Myocyte (in vitro differentiated cells): ENCODE measurements around the gene ARHGEF4. TPM values are rescaled to one million over a fixed set of nuclear protein-coding genes. Genes with fewer than 3 reads are reported as not detected.

Experiments
- DNase-seq: peaks from one replicate; pipeline ENCODE4 v3.0.0-alpha.2; 2012; ENCODE audit warnings: low read depth
- total RNA-seq: library from RNA; depleted of rRNA; stranded (reverse); fragments of >200 nt; gene quantifications from 2 replicates; pipeline ENCODE4 v1.2.3, GENCODE V29; 2014

The ARHGEF4 gene
- total RNA-seq, 1 donor from 2014 or later, result 0.86 TPM

DNA sequence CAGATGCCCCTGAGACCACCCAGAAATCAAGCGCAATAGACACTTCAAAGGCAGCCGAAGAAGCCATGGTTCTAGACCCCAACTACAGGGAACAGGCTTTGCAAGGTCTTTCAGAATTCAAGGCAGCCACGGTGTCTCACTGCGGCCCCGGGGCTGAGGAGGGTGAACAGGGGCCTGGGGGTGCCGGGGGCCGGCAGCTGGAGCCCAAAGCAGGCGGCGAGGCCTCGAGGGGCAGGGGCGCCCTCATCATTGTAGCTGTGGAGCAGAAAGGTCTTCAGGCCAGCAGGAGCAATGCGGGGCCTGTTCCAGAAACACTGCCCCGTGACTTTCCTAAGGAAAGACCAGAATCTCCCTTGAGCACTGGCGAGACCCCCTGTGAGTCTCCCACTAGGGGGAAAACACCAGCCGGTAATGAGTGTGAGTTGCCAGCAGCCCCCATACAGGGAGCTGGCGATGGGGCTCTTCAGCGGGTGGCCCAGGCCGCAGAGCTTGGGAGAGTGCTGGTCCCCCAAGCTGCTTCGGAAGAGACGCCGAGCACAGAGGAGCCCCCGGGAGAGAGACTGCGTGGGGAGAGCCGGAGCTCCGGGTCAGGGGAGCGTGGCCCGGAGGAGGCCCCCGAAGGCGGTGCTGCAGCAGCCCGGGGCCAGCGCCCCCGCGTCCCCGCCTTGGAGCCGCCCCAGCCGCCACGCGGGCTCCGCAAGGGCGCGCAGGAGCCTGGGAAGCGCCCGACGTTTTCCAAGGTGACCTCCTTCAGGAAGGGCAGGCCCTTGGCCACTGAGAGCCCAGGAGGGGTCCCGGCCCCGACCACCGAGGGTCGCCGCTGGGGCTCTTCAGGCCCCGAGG, 79.1 kb downstream of the ARHGEF4 start:
- DNase-seq, result no peak

DNA sequence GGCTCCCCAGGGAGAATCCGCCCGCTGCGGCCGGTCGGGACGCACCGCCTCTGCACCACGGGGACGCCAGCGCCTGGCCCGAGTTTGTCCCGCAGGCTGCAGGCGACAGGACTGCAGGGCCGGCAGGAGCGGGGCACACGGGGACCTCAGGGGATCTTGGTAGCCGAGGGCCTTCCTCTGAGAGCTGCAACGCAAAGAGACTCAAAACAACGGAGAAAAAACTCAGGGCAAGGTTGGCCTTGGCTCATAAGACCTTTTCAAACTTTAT, 79.7 kb downstream of the ARHGEF4 start:
- DNase-seq, result no peak

DNA sequence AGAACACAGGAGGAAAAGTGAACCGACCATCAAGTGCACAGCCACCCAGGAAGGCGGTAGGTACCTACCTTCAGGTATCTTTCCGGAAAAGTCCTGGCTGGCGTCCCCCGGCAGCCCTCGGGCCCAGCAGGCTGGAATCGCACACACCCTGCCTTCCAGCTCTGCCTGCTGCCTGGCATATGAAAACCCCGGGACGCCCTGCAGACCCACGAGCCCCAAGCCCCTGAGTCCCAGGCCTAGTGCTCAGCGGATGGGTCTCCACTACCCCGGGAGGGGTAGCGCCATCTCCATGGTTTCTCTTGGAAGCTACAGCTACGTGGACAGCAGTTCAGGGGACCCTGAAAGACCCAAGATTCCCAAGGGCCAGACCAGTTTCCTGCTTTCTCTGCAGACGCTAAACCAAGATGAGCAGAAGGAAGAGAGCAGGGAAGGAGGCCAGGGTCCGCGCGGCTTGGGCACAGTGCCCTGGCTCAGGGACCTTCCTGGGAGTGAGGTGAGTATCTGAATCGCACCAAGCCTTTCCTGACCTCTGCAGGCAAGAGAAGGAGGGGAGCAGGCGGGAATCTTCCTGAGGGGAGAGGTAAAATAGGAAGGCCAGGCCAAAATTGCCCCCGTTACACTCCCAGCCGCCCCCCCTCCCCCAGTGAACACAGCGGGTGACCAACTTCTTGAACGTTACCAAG, 80.4 kb downstream of the ARHGEF4 start:
- DNase-seq, result no peak

DNA sequence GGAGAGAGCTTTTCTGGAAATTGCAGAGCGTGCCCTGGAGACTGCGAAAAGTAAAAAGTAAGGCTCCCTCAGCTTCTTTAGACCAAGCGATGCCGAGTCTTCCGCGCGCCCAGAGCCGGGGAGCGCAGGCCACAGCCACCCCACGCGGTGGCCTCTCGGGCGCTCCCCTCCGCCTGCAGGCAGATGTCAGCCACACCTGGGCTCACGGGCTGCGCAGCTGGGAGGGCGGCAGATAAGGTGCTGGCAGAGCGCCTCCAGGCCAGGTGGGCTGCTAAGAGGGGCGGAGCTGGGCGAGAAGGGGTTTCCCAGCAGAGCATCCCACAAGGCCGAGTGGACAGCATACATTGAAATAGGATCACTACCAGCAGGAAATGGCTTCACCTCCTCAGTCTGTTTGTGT, 81.7 kb downstream of the ARHGEF4 start:
- no peak for DNase-seq

DNA sequence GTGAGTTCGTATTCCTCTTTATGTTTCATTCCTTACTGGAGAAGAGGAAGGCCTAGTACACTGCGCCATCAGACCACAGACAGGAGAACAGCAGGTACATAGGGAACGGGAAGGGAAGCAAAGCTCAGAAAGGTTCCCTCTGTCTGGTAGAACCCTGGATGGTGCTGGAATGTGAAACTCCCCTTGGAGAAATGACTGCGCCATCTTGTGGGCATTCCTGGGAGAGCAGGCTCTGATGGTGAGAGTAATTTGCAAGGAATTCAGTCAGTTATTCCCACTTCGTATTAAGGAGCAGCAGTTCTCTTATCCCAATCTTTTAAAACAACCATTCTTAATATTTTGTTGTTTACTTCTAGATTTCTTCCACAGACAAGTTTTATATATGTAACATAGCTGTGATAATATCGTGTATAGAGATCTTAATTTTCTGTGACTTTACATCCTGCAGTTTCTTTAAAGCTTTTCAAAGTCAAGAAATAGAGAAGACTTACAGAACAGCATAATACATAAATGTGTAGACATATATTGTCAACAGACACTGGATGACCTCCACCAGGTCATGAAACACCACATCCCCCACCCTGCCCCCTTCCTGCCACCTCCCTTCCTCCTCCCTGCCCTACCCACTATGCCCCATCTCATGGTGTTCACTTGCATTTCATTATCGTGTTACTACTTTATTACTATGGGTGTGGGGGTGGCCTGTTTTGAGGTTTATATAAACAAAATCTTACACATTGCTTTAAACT, 83.9 kb downstream of the ARHGEF4 start:
- DNase-seq, result peak; percentile 63

DNA sequence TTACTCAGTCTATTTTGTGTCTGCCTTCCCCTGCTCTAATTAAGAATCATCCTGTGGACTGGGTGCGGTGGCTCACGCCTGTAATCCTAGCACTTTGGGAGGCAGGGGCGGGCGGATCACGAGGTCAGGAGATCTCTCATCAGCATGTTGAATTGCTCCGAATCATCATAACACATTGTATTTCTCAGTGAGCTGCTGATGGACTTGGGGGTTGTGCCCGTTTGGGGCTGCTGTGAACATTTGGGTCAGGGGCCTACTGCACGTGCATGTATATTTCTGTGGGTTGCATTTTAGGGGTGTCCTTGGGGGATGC, 84.4 kb downstream of the ARHGEF4 start:
- no peak for DNase-seq

DNA sequence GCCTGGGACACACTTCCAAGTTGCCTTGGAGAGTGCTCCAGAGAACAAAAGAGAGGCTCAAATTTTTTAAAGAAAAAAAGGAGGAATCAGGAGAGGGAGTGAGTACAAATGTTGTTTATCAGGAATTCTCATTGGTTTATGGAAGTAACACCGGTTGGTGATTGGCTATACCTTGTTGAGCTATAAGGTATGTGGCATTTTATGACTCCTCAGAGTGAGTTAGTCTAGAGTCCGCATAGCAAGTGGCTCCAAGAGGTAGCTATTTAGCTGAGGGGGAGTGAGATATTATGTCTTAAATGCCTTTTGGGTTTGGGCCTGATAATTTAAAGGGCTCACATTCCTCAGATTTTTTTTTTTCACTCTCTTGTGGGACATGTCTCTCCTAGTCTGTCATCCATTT, 85.7 kb downstream of the ARHGEF4 start:
- no peak for DNase-seq

DNA sequence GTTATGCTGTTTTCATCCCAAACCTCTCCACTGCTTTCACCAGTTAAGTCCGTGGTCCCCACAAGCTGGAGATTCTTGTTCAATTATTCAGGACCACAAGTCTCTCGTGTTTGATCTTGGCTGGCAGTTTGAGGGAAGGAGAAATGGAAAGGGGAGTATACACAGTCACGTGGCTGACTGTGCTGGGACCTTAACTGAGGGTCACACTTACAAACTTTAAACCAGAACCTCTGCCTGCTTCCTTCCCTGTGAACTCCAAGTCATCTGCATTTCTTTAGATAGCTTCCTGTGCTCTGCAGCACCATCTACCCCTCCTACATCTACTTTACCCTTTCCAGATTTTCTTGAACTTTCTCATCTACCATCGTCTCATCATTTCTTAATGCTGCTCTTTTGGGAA, 91.7 kb downstream of the ARHGEF4 start:
- DNase-seq, result no peak

DNA sequence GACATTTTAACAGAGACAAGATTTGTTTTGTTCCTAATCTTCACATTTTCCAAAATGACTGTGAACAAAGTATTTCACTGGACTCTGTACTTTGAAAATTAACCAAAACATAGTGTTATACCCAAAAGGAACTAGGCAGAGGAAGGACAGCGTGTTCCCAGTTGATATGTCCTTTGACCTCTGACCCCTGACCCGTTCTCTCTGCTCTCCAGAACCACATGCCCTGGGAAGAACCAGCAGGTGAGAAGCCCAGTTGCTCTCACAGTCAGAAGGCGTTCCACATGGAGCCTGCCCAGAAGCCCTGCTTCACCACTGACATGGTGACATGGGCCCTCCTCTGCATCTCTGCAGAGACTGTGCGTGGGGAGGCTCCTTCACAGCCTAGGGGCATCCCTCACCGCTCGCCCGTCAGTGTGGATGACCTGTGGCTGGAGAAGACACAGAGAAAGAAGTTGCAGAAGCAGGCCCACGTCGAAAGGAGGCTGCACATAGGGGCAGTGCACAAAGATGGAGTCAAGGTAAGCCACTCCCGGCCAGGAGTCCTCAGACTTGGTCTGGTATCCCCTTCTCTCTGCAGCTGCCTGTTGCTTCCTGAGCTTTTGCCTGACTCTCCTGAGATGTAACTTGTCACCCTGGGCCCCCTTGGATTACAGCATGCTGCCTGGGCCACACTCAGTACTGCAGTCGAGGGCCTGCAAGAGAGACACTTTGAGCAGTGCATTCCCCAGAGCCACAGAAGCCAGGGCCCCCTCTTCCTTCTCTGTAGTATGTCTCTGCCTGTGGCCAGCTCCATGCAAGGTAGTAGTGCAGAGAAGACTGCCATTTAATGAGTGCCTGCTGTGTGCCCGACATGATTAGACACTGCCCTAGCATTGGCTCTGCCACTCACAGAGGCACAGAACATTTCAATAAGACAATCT, 94.3 kb downstream of the ARHGEF4 start:
- no peak for DNase-seq

DNA sequence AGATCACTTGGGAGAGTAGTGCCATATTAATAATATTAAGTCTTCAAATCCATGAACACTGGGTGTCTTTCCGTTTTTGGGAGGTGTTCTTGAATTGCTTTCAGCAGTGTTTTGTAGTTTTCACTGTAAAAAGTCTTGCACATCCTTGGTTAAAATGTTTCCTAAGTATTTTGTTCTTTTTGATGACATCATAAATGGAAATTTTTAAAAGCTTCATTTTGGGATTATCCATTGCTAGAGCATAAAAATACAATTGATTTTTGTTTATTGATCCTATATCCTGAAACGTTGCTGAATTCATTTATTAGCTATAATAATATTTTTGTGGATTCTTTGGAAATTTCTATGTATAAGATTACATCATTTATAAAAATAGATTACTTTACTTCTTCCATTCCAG, 96.8 kb downstream of the ARHGEF4 start:
- DNase-seq, result no peak

DNA sequence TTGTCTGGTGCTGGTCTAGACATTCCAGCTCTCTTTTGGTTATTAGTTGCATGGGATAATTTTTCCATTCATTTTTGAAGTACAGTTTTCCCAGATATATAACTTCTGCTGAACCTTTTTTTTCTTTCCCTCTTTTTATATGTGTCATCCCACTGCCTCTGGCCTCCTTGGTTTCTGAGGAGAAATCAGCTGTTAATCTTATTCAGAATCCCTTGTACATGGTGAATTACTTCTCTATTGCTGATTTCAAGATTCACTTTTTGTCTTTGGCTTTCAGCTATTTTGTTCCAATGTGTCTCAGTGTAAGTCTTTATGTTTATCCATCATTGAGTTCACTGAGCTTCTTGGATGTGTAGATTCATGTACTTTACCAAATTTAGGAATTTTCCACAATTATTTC, 99.7 kb downstream of the ARHGEF4 start:
- DNase-seq, result no peak

DNA sequence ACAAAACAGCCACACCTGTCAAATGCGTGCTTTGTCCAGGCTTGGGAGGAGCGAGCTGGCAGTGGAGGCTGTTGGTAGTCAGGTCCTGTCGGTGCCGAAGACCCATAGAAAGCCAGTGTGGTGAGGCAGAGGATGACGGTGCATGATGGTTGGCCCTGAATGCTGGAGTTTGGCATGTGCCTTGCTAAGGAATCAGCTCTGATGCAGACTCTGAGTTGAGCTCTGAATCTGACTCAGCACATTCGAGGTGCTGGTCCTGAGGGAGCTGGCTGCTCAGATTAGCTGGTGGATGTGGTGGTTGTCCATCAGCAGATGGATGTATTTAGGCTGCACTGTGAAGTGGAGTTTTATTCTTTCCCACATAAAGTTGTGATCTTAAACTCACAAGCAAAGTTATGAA, 111.3 kb downstream of the ARHGEF4 start:
- no peak for DNase-seq

DNA sequence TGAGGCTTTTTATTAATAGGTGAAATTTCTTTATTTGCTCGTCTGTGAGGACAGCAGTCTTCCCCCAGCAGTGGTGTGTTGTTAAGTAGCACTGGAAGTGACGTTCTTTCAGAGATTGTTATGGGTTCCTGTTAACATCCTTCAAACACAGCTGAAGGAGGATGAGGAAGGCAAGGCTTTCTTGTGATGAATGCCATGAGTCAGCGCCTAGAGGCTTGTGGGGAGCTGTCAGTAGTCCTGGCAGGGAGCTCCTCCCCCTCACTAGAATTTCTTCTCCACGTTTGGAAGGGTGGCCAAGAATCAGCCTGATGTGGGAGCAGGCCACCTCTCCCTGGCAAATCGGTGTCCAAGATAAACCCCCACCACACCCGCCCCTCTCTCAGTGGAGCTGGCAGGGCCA, 113.2 kb downstream of the ARHGEF4 start:
- DNase-seq, result no peak

DNA sequence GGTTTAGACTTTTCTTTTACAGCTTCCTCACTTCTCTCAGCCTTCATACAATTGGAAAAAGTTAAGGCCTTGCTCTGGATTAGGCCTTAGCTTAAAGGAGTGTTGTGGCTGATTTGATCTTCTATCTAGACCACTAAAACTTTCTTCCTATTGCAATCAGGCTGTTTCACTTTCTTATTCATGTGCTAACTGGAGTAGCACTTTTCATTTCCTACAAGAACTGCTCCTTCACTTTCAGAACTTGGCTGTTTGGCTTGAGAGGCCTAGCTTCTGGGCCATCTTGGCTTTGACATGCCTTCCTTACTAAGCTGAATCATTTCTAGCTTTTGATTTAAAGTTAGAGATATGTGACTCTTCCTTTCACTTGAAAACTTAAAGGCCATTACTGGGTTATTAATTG, 114.3 kb downstream of the ARHGEF4 start:
- DNase-seq, result no peak

DNA sequence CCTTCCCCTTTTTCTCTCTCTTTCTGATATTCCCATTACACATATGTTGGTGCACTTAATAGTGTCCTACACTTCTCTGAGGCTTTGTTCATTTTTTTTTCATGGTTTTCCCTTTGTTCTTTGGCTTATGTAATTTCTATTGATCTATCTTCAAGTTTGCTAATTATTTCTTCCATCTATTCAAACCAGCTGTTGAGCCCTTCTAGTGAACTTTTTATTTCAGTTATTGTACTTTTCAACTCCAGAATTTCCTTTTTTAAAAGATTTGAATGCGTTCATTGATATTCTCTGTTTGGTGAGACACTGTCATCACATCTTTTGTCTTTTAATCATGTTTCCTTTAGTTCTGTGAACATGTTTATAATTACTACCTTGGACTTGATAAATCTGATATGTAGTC, 118.2 kb downstream of the ARHGEF4 start:
- no peak for DNase-seq

DNA sequence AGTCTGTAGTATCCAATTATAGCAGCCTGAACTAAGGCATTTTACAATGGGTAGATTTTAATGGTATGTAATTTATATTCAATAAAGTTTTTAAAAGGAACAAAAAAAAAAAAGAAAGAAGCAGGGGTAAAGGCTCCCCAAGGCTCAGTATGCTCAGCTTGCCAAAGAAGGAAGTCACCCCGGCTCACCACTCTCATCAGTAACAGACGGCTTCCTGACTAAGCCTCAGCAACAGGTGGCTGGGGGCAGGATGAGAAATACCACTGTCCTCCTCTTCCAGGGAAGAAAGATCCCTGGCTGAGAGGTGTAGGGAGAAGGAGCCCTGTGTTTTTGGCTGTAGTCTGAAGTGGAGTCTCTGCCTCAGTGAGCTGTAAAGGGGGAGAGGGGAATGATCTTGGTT, 121.2 kb downstream of the ARHGEF4 start:
- DNase-seq, result peak; percentile 42

DNA sequence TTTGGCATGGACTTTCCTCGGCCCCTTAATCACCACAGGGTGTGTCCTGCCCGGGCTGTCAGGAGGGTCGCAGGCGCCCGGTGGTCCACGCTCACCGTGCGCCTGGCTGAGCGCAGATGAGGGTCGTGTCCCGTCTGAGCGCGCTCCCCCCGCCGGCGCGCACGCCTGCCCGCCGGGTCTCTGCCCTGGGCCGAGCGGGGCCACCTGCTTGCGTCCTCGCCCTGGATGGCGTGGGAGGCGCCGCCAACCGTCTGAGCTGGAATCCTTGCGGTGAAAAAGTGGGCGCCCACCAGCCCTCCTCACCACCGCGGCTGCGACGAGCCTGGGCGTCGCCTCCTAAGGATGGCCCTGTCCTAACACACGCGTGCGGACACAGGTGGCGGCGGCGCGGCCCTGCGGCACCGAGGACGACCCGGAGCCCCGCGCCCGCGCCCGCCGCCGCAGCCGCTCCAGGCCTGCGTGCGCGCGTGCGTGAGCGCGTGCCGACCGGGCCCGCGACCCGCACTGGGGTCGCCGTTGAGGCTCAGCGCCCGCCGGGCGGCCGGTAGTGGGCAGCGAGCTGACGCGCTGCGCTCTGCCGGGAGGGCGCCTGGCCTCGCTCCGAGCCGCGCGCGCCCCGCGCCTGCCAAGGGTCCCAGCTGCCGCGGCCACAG, 126.6 kb downstream of the ARHGEF4 start:
- DNase-seq, result no peak

DNA sequence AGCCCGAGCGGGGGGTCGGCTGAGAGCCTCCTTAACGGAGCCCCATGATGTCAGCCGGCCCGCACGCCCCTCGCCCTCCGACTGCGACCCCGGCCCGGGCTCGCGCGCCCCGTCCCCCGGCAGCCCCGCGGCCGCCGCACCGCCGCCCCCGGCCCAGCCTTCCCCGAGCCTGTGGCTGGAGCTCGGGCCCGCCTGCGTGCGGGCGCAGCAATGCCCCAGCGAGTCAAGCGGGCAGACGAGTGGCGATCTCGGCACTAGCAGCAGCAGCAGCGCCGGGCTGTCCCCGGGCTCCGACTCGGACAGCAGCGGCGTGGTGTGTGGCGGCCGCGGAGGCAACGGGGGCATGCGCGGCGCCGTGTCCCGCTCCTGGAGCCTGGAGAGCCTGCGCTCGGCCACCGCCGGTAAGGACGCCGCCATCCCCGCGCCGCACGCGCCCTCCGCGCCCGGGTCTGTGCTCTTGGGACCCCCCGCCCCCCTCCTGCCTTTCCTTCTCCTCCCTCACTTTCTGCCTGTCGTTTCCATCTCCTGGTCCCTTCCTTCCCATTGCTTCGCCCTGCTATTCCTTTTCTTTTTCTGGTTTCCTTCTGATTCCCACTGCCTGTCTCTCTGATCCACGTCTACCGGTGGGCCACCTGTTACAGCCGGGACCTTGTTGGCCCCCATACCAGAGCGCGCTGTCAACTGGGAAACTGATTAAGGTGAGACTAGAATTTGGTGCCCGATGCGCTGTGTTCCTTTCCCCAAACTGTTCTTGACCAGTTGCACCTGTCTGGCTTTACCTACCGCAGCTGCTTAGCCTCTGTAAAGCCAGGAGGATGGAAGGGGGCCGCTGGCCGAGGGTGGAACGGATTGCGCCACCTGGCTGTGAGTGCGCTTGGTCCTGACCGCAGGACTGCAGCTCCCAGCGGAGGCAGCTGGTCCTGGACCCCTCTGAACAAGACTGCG, 127.4 kb downstream of the ARHGEF4 start:
- DNase-seq, result no peak

DNA sequence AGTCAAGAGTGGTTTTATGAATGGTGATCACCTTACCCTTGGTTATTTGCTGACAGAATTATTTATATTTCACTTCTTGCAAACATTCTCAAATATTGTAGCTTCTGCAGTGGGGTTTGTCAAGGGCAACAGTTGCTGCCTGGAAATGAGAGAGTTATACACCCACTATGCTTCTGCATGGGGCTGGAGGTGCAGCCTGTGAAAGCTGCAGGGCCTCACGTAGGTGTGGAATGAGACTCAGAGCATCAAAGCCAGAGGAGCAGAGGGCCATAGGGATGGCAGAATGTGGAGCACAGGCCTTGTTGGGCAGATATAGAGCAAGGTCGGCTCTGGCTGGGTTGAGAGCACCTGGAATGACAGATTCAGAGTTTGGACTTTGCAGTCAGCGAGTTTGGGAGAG, 128.2 kb downstream of the ARHGEF4 start:
- no peak for DNase-seq
